ENCODE data around the gene LSG1. TPM values are rescaled to one million over a fixed set of nuclear protein-coding genes. Genes with fewer than 3 reads are reported as not detected.

The LSG1 gene
- 94.8 and 129 TPM in 2 replicates for total RNA-seq

GRCh38 chr3:194671900-194672808 lies at the start of gene LSG1:
Gene LSG1, minus strand, starts transcription at chr3:194672191. Its CDS starts 29 bp downstream, at chr3:194672162.

GRCh38 chr3:194685718-194686413 lies 13.9 kb upstream of the LSG1 start, which contains the start of gene FAM43A:
Gene FAM43A, plus strand, starts transcription at chr3:194685883. Its CDS starts 944 bp downstream, at chr3:194686827.

GRCh38 chr3:194633349-194634004 lies 38.5 kb downstream of the LSG1 start, which contains the start of gene TMEM44:
Gene TMEM44, minus strand, starts transcription at chr3:194633419. Its CDS starts 204 bp downstream, at chr3:194633215.

Small RNA genes lying within 50 kb of the gene (small RNA-seq; reads per million reads assigned to genes)
- not detected for gene AC046143.2

Other genes starting within 250 kb of the LSG1 start
- gene ATP13A3, start 185.2 kb downstream of the LSG1 start, total RNA-seq, result 302 and 308 TPM in 2 replicates
- 49.8 and 52.1 TPM in 2 replicates for gene TMEM44, start 38.8 kb downstream of the LSG1 start, total RNA-seq
- gene FAM43A, start 13.7 kb upstream of the LSG1 start, total RNA-seq, result 160 and 165 TPM in 2 replicates

Data from thoracic aorta endothelial cell (primary cell).